ENCODE data around the gene WDR44.
"Not testable (repeated sequence)": the region's sequence is repeated elsewhere in the genome, so short reads cannot be mapped to it uniquely, and the experiment has no call there.

WDR44 gene, protein sequence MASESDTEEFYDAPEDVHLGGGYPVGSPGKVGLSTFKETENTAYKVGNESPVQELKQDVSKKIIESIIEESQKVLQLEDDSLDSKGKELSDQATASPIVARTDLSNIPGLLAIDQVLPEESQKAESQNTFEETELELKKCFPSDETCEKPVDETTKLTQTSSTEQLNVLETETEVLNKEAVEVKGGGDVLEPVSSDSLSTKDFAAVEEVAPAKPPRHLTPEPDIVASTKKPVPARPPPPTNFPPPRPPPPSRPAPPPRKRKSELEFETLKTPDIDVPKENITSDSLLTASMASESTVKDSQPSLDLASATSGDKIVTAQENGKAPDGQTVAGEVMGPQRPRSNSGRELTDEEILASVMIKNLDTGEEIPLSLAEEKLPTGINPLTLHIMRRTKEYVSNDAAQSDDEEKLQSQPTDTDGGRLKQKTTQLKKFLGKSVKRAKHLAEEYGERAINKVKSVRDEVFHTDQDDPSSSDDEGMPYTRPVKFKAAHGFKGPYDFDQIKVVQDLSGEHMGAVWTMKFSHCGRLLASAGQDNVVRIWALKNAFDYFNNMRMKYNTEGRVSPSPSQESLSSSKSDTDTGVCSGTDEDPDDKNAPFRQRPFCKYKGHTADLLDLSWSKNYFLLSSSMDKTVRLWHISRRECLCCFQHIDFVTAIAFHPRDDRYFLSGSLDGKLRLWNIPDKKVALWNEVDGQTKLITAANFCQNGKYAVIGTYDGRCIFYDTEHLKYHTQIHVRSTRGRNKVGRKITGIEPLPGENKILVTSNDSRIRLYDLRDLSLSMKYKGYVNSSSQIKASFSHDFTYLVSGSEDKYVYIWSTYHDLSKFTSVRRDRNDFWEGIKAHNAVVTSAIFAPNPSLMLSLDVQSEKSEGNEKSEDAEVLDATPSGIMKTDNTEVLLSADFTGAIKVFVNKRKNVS
- 37.0 to 46.7 (median 46.0) reads per million in 3 donors for total RNA-seq

DNA sequence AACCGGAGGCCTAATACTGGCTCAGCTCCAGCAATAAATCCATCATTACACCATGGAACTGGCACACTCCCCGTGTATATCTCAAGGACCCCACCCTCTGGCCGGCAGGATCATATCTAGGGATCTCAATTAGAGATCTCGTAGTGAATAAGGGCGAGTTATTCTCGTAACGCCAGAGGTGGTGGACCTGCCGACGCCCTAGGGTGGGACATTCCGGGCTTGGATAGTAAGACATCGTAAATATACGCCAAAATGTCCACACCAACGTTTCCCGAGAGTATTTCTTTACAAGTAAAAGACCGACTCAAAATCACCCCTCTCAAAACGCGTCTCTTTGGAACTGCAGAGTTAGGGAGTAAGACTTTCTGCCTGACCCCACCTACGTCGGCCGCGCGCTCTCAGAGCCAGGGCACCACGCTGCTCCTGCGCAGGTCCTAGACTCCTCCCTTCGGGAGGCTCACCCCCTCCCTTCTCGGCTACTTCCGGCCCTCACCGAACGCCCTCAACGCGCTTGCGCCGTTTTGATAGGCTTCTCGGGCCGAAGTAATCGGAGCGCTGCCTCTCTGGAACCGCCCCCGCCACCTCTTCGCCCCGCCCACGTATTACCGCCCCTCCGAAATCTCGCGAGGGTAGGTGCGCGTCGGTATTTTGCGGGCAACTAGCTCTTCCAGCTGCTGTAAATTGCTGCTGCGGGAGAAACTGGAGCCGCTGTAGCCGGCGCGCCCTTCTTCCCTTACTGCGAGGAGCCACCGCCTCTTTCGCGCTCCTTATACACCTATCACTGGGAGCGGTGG, at the start of gene WDR44:
WDR44 (plus strand) TSS at position 643 of the 794 bp plus-strand sequence. CDS start 398 bp downstream, outside the sequence.
- H3K4me3 ChIP-seq (ENCODE audit: insufficient read depth, low read depth, low read length, poor library complexity, severe bottlenecking), result peak within 1 kb of the TSS; percentile 73
- H3K4me1 ChIP-seq (ENCODE audit: control insufficient read depth, insufficient read depth, low read length, poor library complexity, severe bottlenecking), result peaks cover 6% of the 10 kb centered on the region
- peak; percentile 88 to 90 (median 89) for DNase-seq
- H3K27ac ChIP-seq (ENCODE audit: insufficient read depth, low read length, poor library complexity, severe bottlenecking), result peak within 1 kb of the TSS; percentile 88
- no peaks in the 10 kb centered on the region for H3K27me3 ChIP-seq (replicated peaks; ENCODE audit: control insufficient read depth, insufficient read depth, low read length, poor library complexity, severe bottlenecking)
- no peaks in the 10 kb centered on the region for H3K9me3 ChIP-seq (ENCODE audit: control insufficient read depth, low read length)
- no peaks in the 10 kb centered on the region for H3K36me3 ChIP-seq (ENCODE audit: control insufficient read depth, insufficient read depth, low read length)

DNA sequence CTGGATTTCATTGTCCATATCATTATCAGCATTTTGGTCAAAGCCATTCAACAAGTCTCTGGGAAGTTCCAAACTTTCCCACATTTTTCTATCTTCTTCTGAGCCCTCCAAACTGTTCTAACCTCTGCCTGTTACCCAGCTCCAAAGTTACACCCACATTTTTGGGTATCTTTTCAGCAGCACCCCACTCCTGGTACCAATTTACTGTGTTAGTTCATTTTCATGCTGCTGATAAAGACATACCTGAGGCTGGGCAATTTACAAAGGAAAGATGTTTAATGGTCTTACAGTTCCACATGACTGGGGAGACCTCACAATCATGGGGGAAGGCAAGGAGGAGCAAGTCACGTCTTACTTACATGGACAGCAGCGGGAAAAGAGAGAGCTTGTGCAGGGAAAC, 40.1 kb upstream of the WDR44 start:
- H3K9me3 ChIP-seq (ENCODE audit: control insufficient read depth, low read length); H3K27ac ChIP-seq (ENCODE audit: insufficient read depth, low read length, poor library complexity, severe bottlenecking); H3K4me3 ChIP-seq (ENCODE audit: insufficient read depth, low read depth, low read length, poor library complexity, severe bottlenecking); H3K27me3 ChIP-seq (replicated peaks; ENCODE audit: control insufficient read depth, insufficient read depth, low read length, poor library complexity, severe bottlenecking); H3K4me1 ChIP-seq (ENCODE audit: control insufficient read depth, insufficient read depth, low read length, poor library complexity, severe bottlenecking); H3K36me3 ChIP-seq (ENCODE audit: control insufficient read depth, insufficient read depth, low read length); DNase-seq: not testable (repeated sequence)

DNA sequence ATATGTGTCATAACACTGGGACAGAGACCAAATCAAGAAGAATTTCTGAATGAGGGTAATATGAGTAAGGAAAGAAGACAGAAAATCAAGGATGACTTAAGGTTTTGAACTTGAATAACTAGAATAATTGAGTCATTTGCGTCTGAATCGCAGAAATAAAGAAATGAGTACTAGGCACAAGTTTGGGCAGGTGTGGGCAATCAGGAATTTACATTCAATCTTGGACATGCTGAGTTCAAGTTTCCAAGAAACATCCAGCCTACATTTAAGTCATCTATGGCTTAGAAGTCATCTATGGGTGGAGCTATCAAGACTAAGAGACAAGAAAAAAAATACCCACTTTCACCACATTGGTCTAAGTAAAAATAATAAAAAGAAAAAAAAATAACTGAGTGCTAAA, 30.4 kb upstream of the WDR44 start:
- DNase-seq, result no peak
- H3K27ac ChIP-seq (ENCODE audit: insufficient read depth, low read length, poor library complexity, severe bottlenecking), result no peak overlapping the region
- H3K9me3 ChIP-seq (ENCODE audit: control insufficient read depth, low read length), result no peaks in the 10 kb centered on the region
- no peaks in the 10 kb centered on the region for H3K36me3 ChIP-seq (ENCODE audit: control insufficient read depth, insufficient read depth, low read length)
- no peaks in the 10 kb centered on the region for H3K4me1 ChIP-seq (ENCODE audit: control insufficient read depth, insufficient read depth, low read length, poor library complexity, severe bottlenecking)
- no peaks in the 10 kb centered on the region for H3K27me3 ChIP-seq (replicated peaks; ENCODE audit: control insufficient read depth, insufficient read depth, low read length, poor library complexity, severe bottlenecking)
- no peak overlapping the region for H3K4me3 ChIP-seq (ENCODE audit: insufficient read depth, low read depth, low read length, poor library complexity, severe bottlenecking)

DNA sequence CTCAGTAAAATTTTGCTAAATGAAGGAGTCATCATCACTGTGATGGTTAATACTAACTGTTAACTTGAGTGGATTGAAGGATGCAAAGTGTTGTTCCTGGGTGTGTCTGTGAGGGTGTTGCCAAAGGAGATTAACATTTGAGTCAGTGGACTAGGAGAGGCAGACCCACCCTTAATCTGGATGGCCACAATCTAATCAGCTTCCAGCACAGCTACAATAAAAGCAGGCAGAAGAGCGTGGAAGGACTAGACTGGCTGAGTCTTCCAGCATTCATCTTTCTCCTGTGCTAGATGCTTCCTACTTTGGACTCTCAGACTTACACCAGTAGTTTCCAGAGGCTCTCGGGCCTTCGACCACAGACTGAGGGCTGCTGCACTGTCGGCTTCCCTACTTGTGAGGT, 21.3 kb upstream of the WDR44 start:
- no peaks in the 10 kb centered on the region for H3K4me1 ChIP-seq (ENCODE audit: control insufficient read depth, insufficient read depth, low read length, poor library complexity, severe bottlenecking)
- H3K27ac ChIP-seq (ENCODE audit: insufficient read depth, low read length, poor library complexity, severe bottlenecking), result no peak overlapping the region
- no peaks in the 10 kb centered on the region for H3K36me3 ChIP-seq (ENCODE audit: control insufficient read depth, insufficient read depth, low read length)
- no peak overlapping the region for H3K4me3 ChIP-seq (ENCODE audit: insufficient read depth, low read depth, low read length, poor library complexity, severe bottlenecking)
- no peak for DNase-seq
- no peaks in the 10 kb centered on the region for H3K27me3 ChIP-seq (replicated peaks; ENCODE audit: control insufficient read depth, insufficient read depth, low read length, poor library complexity, severe bottlenecking)
- no peaks in the 10 kb centered on the region for H3K9me3 ChIP-seq (ENCODE audit: control insufficient read depth, low read length)

- Histone ChIP-seq H3K27ac (ENCODE audit: insufficient read depth, low read length, poor library complexity, severe bottlenecking) (no peak overlapping the region), H3K27me3 (replicated peaks; ENCODE audit: control insufficient read depth, insufficient read depth, low read length, poor library complexity, severe bottlenecking) (no peaks in the 10 kb centered on the region), H3K9me3 (ENCODE audit: control insufficient read depth, low read length) (no peaks in the 10 kb centered on the region), H3K4me3 (ENCODE audit: insufficient read depth, low read depth, low read length, poor library complexity, severe bottlenecking) (no peak overlapping the region), H3K36me3 (ENCODE audit: control insufficient read depth, insufficient read depth, low read length) (no peaks in the 10 kb centered on the region), H3K4me1 (ENCODE audit: control insufficient read depth, insufficient read depth, low read length, poor library complexity, severe bottlenecking) (no peaks in the 10 kb centered on the region)
- no peak for DNase-seq
These were observed 20.5 kb upstream of the WDR44 start for GRCh38 chrX:118325453-118325852.

- no peak overlapping the region for H3K4me3 ChIP-seq (ENCODE audit: insufficient read depth, low read depth, low read length, poor library complexity, severe bottlenecking)
- no peak overlapping the region for H3K27ac ChIP-seq (ENCODE audit: insufficient read depth, low read length, poor library complexity, severe bottlenecking)
- DNase-seq, result no peak
- no peaks in the 10 kb centered on the region for H3K36me3 ChIP-seq (ENCODE audit: control insufficient read depth, insufficient read depth, low read length)
- H3K27me3 ChIP-seq (replicated peaks; ENCODE audit: control insufficient read depth, insufficient read depth, low read length, poor library complexity, severe bottlenecking), result no peaks in the 10 kb centered on the region
- H3K4me1 ChIP-seq (ENCODE audit: control insufficient read depth, insufficient read depth, low read length, poor library complexity, severe bottlenecking), result no peaks in the 10 kb centered on the region
- no peaks in the 10 kb centered on the region for H3K9me3 ChIP-seq (ENCODE audit: control insufficient read depth, low read length)
These were observed 16.7 kb upstream of the WDR44 start for GRCh38 chrX:118329175-118329574.

DNA sequence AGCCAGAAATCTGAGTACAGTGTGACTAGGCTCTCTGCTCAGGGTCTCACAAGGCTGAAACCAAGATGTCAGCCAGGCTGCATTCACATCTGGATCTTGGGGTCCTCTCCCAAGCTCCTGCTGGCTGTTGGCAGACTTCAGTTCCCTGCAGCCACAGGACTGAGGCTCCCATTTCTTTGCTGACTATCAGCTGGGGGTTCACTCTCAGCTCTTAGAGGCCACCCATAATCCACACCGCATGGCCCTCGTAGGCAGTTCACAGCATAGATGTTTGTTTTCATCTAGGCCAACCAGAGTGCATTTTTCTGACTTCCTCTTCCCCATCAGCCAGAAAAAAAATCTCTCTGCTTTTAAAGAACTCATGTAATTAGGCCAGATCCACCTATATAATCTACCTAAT, 8.2 kb upstream of the WDR44 start:
- H3K9me3 ChIP-seq (ENCODE audit: control insufficient read depth, low read length), result no peaks in the 10 kb centered on the region
- no peaks in the 10 kb centered on the region for H3K4me1 ChIP-seq (ENCODE audit: control insufficient read depth, insufficient read depth, low read length, poor library complexity, severe bottlenecking)
- H3K27me3 ChIP-seq (replicated peaks; ENCODE audit: control insufficient read depth, insufficient read depth, low read length, poor library complexity, severe bottlenecking), result no peaks in the 10 kb centered on the region
- no peaks in the 10 kb centered on the region for H3K36me3 ChIP-seq (ENCODE audit: control insufficient read depth, insufficient read depth, low read length)
- no peak for DNase-seq
- no peak overlapping the region for H3K4me3 ChIP-seq (ENCODE audit: insufficient read depth, low read depth, low read length, poor library complexity, severe bottlenecking)
- H3K27ac ChIP-seq (ENCODE audit: insufficient read depth, low read length, poor library complexity, severe bottlenecking), result no peak overlapping the region

DNA sequence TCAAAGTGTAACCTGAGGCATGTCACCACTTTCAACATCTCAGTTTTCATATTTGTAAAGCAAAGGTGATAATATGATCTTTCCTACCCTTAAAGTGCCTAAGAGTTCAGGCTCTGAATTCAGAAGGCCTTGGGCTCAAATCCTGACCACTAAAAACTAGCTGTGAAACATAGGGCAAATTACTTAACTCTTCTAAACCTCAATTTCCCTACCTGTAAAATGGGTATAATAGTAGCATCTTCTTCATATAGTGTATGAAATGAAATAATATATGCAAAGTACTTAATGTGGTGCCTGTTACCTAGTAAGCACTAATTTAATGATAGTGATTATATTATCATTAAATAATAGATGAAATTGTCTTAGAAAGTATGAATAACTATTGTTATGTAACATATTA, 7.0 kb upstream of the WDR44 start:
- no peaks in the 10 kb centered on the region for H3K4me1 ChIP-seq (ENCODE audit: control insufficient read depth, insufficient read depth, low read length, poor library complexity, severe bottlenecking)
- H3K9me3 ChIP-seq (ENCODE audit: control insufficient read depth, low read length), result no peaks in the 10 kb centered on the region
- no peaks in the 10 kb centered on the region for H3K27me3 ChIP-seq (replicated peaks; ENCODE audit: control insufficient read depth, insufficient read depth, low read length, poor library complexity, severe bottlenecking)
- no peak overlapping the region for H3K4me3 ChIP-seq (ENCODE audit: insufficient read depth, low read depth, low read length, poor library complexity, severe bottlenecking)
- no peak for DNase-seq
- H3K27ac ChIP-seq (ENCODE audit: insufficient read depth, low read length, poor library complexity, severe bottlenecking), result no peak overlapping the region
- H3K36me3 ChIP-seq (ENCODE audit: control insufficient read depth, insufficient read depth, low read length), result no peaks in the 10 kb centered on the region

GRCh38 chrX:118345045-118345463, 852 bp upstream of the WDR44 start:
- Histone ChIP-seq H3K27ac (ENCODE audit: insufficient read depth, low read length, poor library complexity, severe bottlenecking) (peak overlapping the region; percentile 71), H3K9me3 (ENCODE audit: control insufficient read depth, low read length) (no peaks in the 10 kb centered on the region), H3K4me1 (ENCODE audit: control insufficient read depth, insufficient read depth, low read length, poor library complexity, severe bottlenecking) (peaks cover 6% of the 10 kb centered on the region), H3K36me3 (ENCODE audit: control insufficient read depth, insufficient read depth, low read length) (no peaks in the 10 kb centered on the region), H3K4me3 (ENCODE audit: insufficient read depth, low read depth, low read length, poor library complexity, severe bottlenecking) (peak overlapping the region; percentile 73), H3K27me3 (replicated peaks; ENCODE audit: control insufficient read depth, insufficient read depth, low read length, poor library complexity, severe bottlenecking) (no peaks in the 10 kb centered on the region)
- no peak for DNase-seq

Measured in effector memory CD4-positive, alpha-beta T cell (primary cell).